ENCODE results near the gene PHACTR1. TPM values are rescaled to one million over a fixed set of nuclear protein-coding genes. Genes with fewer than 3 reads are reported as not detected.

Gene PHACTR1
- total and polyA plus RNA-seq, 2 of the 4 experiments (the other 2 are of a cell fraction): not detected

DNA sequence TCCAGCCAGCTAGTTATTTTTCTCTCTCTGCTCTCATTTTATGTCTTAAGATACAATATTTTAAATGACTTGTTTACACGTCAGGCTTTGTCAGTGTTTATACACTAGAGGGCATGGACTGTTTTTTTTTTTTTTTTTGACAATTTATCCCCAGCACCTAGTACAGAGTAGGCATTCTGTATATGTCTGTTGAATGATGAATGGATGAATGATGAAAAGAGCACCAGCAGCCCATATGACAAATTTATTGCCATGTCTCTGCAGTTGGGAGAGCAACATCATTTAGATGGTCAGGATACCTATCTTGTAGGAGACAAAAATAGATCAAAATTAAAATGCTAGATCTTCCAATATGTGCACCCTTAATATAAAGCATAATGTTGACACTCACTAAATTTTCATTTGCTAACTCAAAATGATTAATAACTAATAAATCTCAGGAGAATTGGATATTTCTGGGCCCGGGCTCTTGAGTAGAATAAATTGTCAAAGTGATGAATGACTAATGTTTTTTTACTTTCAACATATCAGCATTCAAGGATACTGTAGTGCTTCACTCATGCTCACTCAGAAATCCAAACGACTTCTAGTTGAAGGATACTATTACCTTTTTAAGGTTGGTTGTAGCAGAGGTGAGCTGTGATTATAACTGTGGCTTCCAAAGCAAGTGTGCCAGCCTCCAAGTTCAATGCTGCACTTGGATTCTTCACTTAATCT lies 200.0 kb downstream of the PHACTR1 start:
- Histone ChIP-seq H3K27ac (ENCODE audit: insufficient read depth, low read length) (no peak overlapping the region), H2AFZ (replicated peaks; ENCODE audit: low read length, poor library complexity) (no peak overlapping the region), H2BK20ac (ENCODE audit: low read depth, low read length) (no peak overlapping the region), H3K4me3 (ENCODE audit: insufficient read depth, low read depth, low read length) (no peak overlapping the region), H3K18ac (ENCODE audit: low read depth, low read length) (no peak overlapping the region), H3K4ac (ENCODE audit: low read depth, low read length) (no peak overlapping the region), H4K20me1 (ENCODE audit: insufficient read depth, low read length) (no peaks in the 10 kb centered on the region), H2BK120ac (ENCODE audit: low read depth, low read length) (no peak overlapping the region), H3K36me3 (ENCODE audit: control insufficient read depth, insufficient read depth, low read length) (no peaks in the 10 kb centered on the region), H4K8ac (ENCODE audit: low read depth in 2 of 2, low read length in 2 of 2) (no peak overlapping the region), H3K9me3 (ENCODE audit: control insufficient read depth, insufficient read depth, low read length) (peaks cover 2% of the 10 kb centered on the region; the same call in 1 of the 2 replicates), H2BK5ac (ENCODE audit: low read depth, low read length, poor library complexity, severe bottlenecking) (no peak overlapping the region), H4K5ac (ENCODE audit: low read depth, low read length) (no peak overlapping the region), H3K79me1 (ENCODE audit: low read depth in 1 of 2, low read length in 2 of 2) (no peaks in the 10 kb centered on the region), H4K91ac (ENCODE audit: insufficient read depth, low read depth, low read length) (no peak overlapping the region), H3K23ac (ENCODE audit: low read depth, low read length) (no peak overlapping the region), H3K9ac (ENCODE audit: low read depth, low read length) (no peak overlapping the region), H2BK15ac (ENCODE audit: low read depth, low read length) (no peak overlapping the region), H2AK9ac (replicated peaks; ENCODE audit: low read depth, low read length, poor library complexity) (no peak overlapping the region), H2AK5ac (ENCODE audit: low read depth, low read length) (no peak overlapping the region), H3K4me1 (ENCODE audit: control insufficient read depth, insufficient read depth, low read length) (no peaks in the 10 kb centered on the region), H3K27me3 (ENCODE audit: control insufficient read depth, insufficient read depth, low read length) (no peaks in the 10 kb centered on the region), H3K14ac (replicated peaks; ENCODE audit: low read depth, low read length) (no peak overlapping the region), H3K56ac (ENCODE audit: extremely low read depth, insufficient read depth, low read length) (no peak overlapping the region), H3K4me2 (ENCODE audit: low read depth, low read length) (no peak overlapping the region), H3K9me1 (ENCODE audit: insufficient read depth, low read length) (no peaks in the 10 kb centered on the region)
- ChIA-PET POLR2A (ENCODE audit: unreplicated experiment) (no interaction called here), CTCF (no interaction called here)
- in situ Hi-C loops (cut with MboI; ENCODE audit: low sequenced_read_pairs) (no loop called here), intact Hi-C loops (cut with micrococcal nuclease) (no loop called here), dilution Hi-C loops (cut with HindIII; ENCODE audit: low sequenced_read_pairs, unreplicated experiment) (no loop called here)
- TF ChIP-seq CHD1 (IDR thresholded peaks at IDR 0.05; ENCODE audit: low read depth, low read length) (no peak), MAZ (IDR thresholded peaks at IDR 0.05; ENCODE audit: borderline replicate concordance, low read depth, low read length) (no peak), POLR2A (IDR thresholded peaks at IDR 0.05; ENCODE audit: low read depth, low read length) (no peak), RCOR1 (IDR thresholded peaks at IDR 0.05; ENCODE audit: insufficient replicate concordance, low read length) (no peak), BHLHE40 (IDR thresholded peaks at IDR 0.05; ENCODE audit: low read depth, low read length) (no peak), FOS (IDR thresholded peaks at IDR 0.05; ENCODE audit: low read depth, low read length) (no peak), RFX5 (IDR thresholded peaks at IDR 0.05; ENCODE audit: low read depth, low read length) (no peak), NFE2L2 (IDR thresholded peaks at IDR 0.05; ENCODE audit: low read depth, low read length) (no peak), RAD21 (IDR thresholded peaks at IDR 0.05; ENCODE audit: low read length) (no peak)
- TF ChIP-seq, protein P1, sequence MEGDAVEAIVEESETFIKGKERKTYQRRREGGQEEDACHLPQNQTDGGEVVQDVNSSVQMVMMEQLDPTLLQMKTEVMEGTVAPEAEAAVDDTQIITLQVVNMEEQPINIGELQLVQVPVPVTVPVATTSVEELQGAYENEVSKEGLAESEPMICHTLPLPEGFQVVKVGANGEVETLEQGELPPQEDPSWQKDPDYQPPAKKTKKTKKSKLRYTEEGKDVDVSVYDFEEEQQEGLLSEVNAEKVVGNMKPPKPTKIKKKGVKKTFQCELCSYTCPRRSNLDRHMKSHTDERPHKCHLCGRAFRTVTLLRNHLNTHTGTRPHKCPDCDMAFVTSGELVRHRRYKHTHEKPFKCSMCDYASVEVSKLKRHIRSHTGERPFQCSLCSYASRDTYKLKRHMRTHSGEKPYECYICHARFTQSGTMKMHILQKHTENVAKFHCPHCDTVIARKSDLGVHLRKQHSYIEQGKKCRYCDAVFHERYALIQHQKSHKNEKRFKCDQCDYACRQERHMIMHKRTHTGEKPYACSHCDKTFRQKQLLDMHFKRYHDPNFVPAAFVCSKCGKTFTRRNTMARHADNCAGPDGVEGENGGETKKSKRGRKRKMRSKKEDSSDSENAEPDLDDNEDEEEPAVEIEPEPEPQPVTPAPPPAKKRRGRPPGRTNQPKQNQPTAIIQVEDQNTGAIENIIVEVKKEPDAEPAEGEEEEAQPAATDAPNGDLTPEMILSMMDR (conservative IDR thresholded peaks at IDR 0.05; ENCODE audit: low read depth, low read length): no peak
- no TSS peak for BruUV-seq (replicated peaks)
- no peak for ATAC-seq (ENCODE audit: low read depth)
- WGBS, 2 experiments (ENCODE audit: extremely low coverage in 2 of 2, insufficient read length in 1 of 2): no CpG with 5 or more reads among the region's 3 CpGs
- no peak for DNase-seq
